Neural cell (in vitro differentiated cells): ENCODE measurements around the gene OS9. TPM values are rescaled to one million over a fixed set of nuclear protein-coding genes. Genes with fewer than 3 reads are reported as not detected.

Source experiments
- H2AFZ ChIP-seq: fragments of 200-600, 300-800 bp; sonication (generic), shearing (Covaris generic); 2 replicates; pipeline ENCODE4 v1.6.0; 2014; ENCODE audit warnings: low read depth, mild to moderate bottlenecking, antibody characterized with exemption, low read length, moderate library complexity
- H3F3A ChIP-seq: fragments of 200-600 bp; shearing (Covaris generic); 2 replicates; pipeline ENCODE4 v1.6.1; 2016; ENCODE audit warnings: mild to moderate bottlenecking, moderate library complexity, mixed read lengths, antibody characterized with exemption, low read length; ENCODE audit not compliant: insufficient read depth, poor library complexity, severe bottlenecking
- H3K27ac ChIP-seq: fragments of 200-600, 300-800 bp; sonication (generic), shearing (Covaris generic); 2 replicates; pipeline ENCODE4 v1.5.1; 2014; ENCODE audit warnings: mild to moderate bottlenecking, low read length, moderate library complexity
- H3K27me3 ChIP-seq: fragments of 300-800, 200-600 bp; sonication (generic), shearing (Covaris generic); 2 replicates; pipeline ENCODE4 v1.6.0; 2014; ENCODE audit warnings: mild to moderate bottlenecking, low read depth, low read length, moderate library complexity; ENCODE audit not compliant: insufficient read depth
- H3K36me3 ChIP-seq: fragments of 300-800, 200-600 bp; sonication (generic), shearing (Covaris generic); 2 replicates; pipeline ENCODE4 v1.5.1; 2014; ENCODE audit warnings: mild to moderate bottlenecking, antibody characterized with exemption, low read length, moderate library complexity; ENCODE audit not compliant: insufficient read depth
- H3K4me2 ChIP-seq: fragments of 300-800, 200-600 bp; sonication (generic), shearing (Covaris generic); 2 replicates; pipeline ENCODE4 v1.6.0; 2014; ENCODE audit warnings: mild to moderate bottlenecking, low read length
- H3K4me3 ChIP-seq: fragments of 300-800, 200-600 bp; sonication (generic), shearing (Covaris generic); 2 replicates; pipeline ENCODE4 v1.5.1; 2014; ENCODE audit warnings: mild to moderate bottlenecking, low read length, moderate library complexity
- H3K79me2 ChIP-seq: fragments of 200-600 bp; shearing (Covaris generic); replicated peaks from 2 replicates; pipeline ENCODE4 v1.6.0; 2014; ENCODE audit warnings: mild to moderate bottlenecking, low read length, moderate library complexity; ENCODE audit not compliant: insufficient read depth
- H3K9ac ChIP-seq: fragments of 300-800, 200-600 bp; sonication (generic), shearing (Covaris generic); 2 replicates; pipeline ENCODE4 v1.6.1; 2016; ENCODE audit warnings: mild to moderate bottlenecking, low read length, mixed read lengths
- H3K9me2 ChIP-seq: fragments of 200-600 bp; shearing (Covaris generic); 2 replicates; pipeline ENCODE4 v1.6.1; 2016; ENCODE audit warnings: mild to moderate bottlenecking, low read length, mixed read lengths; ENCODE audit not compliant: insufficient read depth
- H3K9me3 ChIP-seq: fragments of 200-600, 300-800 bp; sonication (generic), shearing (Covaris generic); 2 replicates; pipeline ENCODE4 v1.6.1; 2016; ENCODE audit warnings: mild to moderate bottlenecking, mixed run types, low read length, moderate library complexity, mixed read lengths
- H4K20me1 ChIP-seq: fragments of 200-600 bp; shearing (Covaris generic); 2 replicates; pipeline ENCODE4 v1.6.1; 2016; ENCODE audit warnings: mild to moderate bottlenecking, mixed run types; ENCODE audit not compliant: insufficient read depth
- CTCF ChIP-seq: fragments of 450-650 bp; IDR thresholded peaks from 2 replicates; pipeline ENCODE4 v1.5.1; 2014; ENCODE audit warnings: antibody characterized with exemption, mild to moderate bottlenecking, moderate library complexity; ENCODE audit not compliant: poor library complexity, severe bottlenecking
- EP300 ChIP-seq: fragments of 450-650 bp; conservative IDR thresholded peaks from 2 replicates; pipeline ENCODE4 v1.6.1; 2014; ENCODE audit warnings: antibody characterized with exemption, mild to moderate bottlenecking, moderate library complexity; ENCODE audit not compliant: poor library complexity, severe bottlenecking
- EZH2 ChIP-seq: fragments of 200-600, 300-800 bp; shearing (Covaris generic), sonication (generic); IDR thresholded peaks from 2 replicates; pipeline ENCODE4 v1.6.1; 2014; ENCODE audit warnings: antibody characterized with exemption, low read length, borderline replicate concordance, mild to moderate bottlenecking; ENCODE audit not compliant: insufficient read depth, poor library complexity, severe bottlenecking
- MXI1 ChIP-seq: fragments of 450-650 bp; conservative IDR thresholded peaks from 2 replicates; pipeline ENCODE4 v1.6.1; 2014; ENCODE audit warnings: antibody characterized with exemption, mild to moderate bottlenecking; ENCODE audit not compliant: poor library complexity, severe bottlenecking
- POLR2AphosphoS5 ChIP-seq: IDR thresholded peaks from 2 replicates; pipeline ENCODE4 v1.6.1; 2012
- RAD21 ChIP-seq: fragments of 450-650 bp; conservative IDR thresholded peaks from 2 replicates; pipeline ENCODE4 v1.6.1; 2014; ENCODE audit warnings: antibody characterized with exemption, mild to moderate bottlenecking, moderate library complexity
- REST ChIP-seq: IDR thresholded peaks from 2 replicates; pipeline ENCODE4 v1.6.1; 2012; ENCODE audit warnings: borderline replicate concordance
- SMC3 ChIP-seq: fragments of 450-650 bp; conservative IDR thresholded peaks from 2 replicates; pipeline ENCODE4 v1.6.1; 2014; ENCODE audit warnings: antibody characterized with exemption, mild to moderate bottlenecking, moderate library complexity; ENCODE audit not compliant: poor library complexity
- TAF1 ChIP-seq: IDR thresholded peaks from 2 replicates; pipeline ENCODE4 v1.6.1; 2012; ENCODE audit warnings: low read depth
- polyA plus RNA-seq: library from polyadenylated mRNA; depleted of rRNA; stranded (reverse); fragments of >200 nt; gene quantifications from 2 replicates; pipeline ENCODE4 v1.2.3, GENCODE V29; 2014

Gene OS9
- polyA plus RNA-seq, 1 donor from 2014 or later = 248 TPM

- no peaks in the 10 kb centered on the region for H3K9me2 ChIP-seq
These were observed 13.3 kb downstream of the OS9 start for GRCh38 chr12:57707250-57707649.

GRCh38 chr12:57708296-57708695 lies 14.4 kb downstream of the OS9 start:
- TF ChIP-seq RAD21 (no peak), TAF1 (no peak)
- H3K9me3 ChIP-seq = no peaks in the 10 kb centered on the region

More at GRCh38 chr12:57707250-57707649, 13.3 kb downstream of the OS9 start:
- Histone ChIP-seq H3K9ac (no peak overlapping the region), H3K4me3 (no peak overlapping the region), H2AFZ (no peak overlapping the region), H3K36me3 (peaks cover 8% of the 10 kb centered on the region), H3F3A (no peaks in the 10 kb centered on the region), H3K9me3 (no peaks in the 10 kb centered on the region), H3K27ac (no peak overlapping the region), H3K79me2 (no peaks in the 10 kb centered on the region), H4K20me1 (no peaks in the 10 kb centered on the region), H3K27me3 (no peaks in the 10 kb centered on the region), H3K4me2 (no peak overlapping the region)
- TF ChIP-seq RAD21 (no peak), EP300 (no peak), MXI1 (no peak), EZH2 (no peak), SMC3 (no peak), REST (no peak), POLR2AphosphoS5 (no peak), CTCF (no peak), TAF1 (no peak)

GRCh38 chr12:57712701-57713100 lies 18.8 kb downstream of the OS9 start:
- H3K9ac ChIP-seq = no peak overlapping the region
- H4K20me1 ChIP-seq = no peaks in the 10 kb centered on the region
- no peaks in the 10 kb centered on the region for H3K79me2 ChIP-seq
- no peak for TF ChIP-seq MXI1
- TF ChIP-seq TAF1 = no peak
- no peak overlapping the region for H2AFZ ChIP-seq
- no peaks in the 10 kb centered on the region for H3K9me2 ChIP-seq
- no peaks in the 10 kb centered on the region for H3K9me3 ChIP-seq
- no peak overlapping the region for H3K4me3 ChIP-seq
- no peaks in the 10 kb centered on the region for H3K27me3 ChIP-seq
- no peak overlapping the region for H3K4me2 ChIP-seq
- no peaks in the 10 kb centered on the region for H3F3A ChIP-seq
- peaks cover 3% of the 10 kb centered on the region for H3K36me3 ChIP-seq
- H3K27ac ChIP-seq = no peak overlapping the region

More at GRCh38 chr12:57708296-57708695, 14.4 kb downstream of the OS9 start:
- no peaks in the 10 kb centered on the region for H3K27me3 ChIP-seq
- H3K27ac ChIP-seq = no peak overlapping the region
- no peaks in the 10 kb centered on the region for H4K20me1 ChIP-seq
- H3K9ac ChIP-seq = no peak overlapping the region
- no peak overlapping the region for H3K4me3 ChIP-seq
- H3K9me2 ChIP-seq = no peaks in the 10 kb centered on the region
- peaks cover 6% of the 10 kb centered on the region for H3K36me3 ChIP-seq
- H2AFZ ChIP-seq = no peak overlapping the region
- no peaks in the 10 kb centered on the region for H3F3A ChIP-seq
- H3K4me2 ChIP-seq = no peak overlapping the region
- no peaks in the 10 kb centered on the region for H3K79me2 ChIP-seq
